ENCODE data around the gene TRAF2.

Gene TRAF2

DNA sequence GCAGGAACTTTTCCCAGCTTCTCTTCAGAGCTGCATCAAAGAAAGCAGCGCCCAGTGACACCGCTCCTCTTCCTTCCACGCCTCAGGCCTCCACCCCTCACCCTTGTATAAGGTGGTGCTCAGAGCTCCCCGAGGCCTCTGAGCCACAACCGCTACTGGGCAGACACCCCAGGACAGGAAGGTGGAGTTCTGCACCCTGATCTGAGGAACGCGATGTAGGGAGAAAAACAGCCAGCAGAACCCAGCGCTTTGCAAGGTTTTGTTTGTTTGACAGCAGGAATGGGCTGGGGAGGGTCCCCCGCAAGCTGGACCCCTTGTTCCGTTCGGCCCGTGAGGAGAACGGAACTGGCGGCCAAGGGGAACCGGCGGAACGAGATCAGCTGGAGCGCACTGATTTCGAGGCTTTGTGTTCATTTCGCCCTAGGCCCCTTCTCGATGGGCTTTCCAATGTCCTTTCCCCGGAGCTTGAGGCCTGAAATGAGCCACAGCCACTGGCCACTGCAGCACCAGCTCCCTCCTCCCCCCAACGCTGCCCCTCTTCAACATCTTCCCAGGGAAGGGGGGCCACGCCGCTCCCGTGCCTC is 24.4 kb upstream of the TRAF2 start:
- no peak overlapping the region for H3K27ac ChIP-seq (replicated peaks)
- H3K4me3 ChIP-seq (replicated peaks; ENCODE audit: insufficient read depth, low read length): no peak overlapping the region
- TF ChIP-seq, protein P1, sequence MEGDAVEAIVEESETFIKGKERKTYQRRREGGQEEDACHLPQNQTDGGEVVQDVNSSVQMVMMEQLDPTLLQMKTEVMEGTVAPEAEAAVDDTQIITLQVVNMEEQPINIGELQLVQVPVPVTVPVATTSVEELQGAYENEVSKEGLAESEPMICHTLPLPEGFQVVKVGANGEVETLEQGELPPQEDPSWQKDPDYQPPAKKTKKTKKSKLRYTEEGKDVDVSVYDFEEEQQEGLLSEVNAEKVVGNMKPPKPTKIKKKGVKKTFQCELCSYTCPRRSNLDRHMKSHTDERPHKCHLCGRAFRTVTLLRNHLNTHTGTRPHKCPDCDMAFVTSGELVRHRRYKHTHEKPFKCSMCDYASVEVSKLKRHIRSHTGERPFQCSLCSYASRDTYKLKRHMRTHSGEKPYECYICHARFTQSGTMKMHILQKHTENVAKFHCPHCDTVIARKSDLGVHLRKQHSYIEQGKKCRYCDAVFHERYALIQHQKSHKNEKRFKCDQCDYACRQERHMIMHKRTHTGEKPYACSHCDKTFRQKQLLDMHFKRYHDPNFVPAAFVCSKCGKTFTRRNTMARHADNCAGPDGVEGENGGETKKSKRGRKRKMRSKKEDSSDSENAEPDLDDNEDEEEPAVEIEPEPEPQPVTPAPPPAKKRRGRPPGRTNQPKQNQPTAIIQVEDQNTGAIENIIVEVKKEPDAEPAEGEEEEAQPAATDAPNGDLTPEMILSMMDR (IDR thresholded peaks at IDR 0.05; ENCODE audit: insufficient read depth, low read length): no peak
- TF ChIP-seq, protein P2, sequence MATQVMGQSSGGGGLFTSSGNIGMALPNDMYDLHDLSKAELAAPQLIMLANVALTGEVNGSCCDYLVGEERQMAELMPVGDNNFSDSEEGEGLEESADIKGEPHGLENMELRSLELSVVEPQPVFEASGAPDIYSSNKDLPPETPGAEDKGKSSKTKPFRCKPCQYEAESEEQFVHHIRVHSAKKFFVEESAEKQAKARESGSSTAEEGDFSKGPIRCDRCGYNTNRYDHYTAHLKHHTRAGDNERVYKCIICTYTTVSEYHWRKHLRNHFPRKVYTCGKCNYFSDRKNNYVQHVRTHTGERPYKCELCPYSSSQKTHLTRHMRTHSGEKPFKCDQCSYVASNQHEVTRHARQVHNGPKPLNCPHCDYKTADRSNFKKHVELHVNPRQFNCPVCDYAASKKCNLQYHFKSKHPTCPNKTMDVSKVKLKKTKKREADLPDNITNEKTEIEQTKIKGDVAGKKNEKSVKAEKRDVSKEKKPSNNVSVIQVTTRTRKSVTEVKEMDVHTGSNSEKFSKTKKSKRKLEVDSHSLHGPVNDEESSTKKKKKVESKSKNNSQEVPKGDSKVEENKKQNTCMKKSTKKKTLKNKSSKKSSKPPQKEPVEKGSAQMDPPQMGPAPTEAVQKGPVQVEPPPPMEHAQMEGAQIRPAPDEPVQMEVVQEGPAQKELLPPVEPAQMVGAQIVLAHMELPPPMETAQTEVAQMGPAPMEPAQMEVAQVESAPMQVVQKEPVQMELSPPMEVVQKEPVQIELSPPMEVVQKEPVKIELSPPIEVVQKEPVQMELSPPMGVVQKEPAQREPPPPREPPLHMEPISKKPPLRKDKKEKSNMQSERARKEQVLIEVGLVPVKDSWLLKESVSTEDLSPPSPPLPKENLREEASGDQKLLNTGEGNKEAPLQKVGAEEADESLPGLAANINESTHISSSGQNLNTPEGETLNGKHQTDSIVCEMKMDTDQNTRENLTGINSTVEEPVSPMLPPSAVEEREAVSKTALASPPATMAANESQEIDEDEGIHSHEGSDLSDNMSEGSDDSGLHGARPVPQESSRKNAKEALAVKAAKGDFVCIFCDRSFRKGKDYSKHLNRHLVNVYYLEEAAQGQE (IDR thresholded peaks at IDR 0.05; ENCODE audit: insufficient replicate concordance, low read depth): no peak
- no peak for TF ChIP-seq GABPA (IDR thresholded peaks at IDR 0.05; ENCODE audit: low read depth)
- no peak for TF ChIP-seq SPI1 (IDR thresholded peaks at IDR 0.05; ENCODE audit: borderline replicate concordance, low read depth)
- TF ChIP-seq POLR2AphosphoS5 (IDR thresholded peaks at IDR 0.05; ENCODE audit: low read depth): no peak
- no peak for DNase-seq (ENCODE audit: low read depth in 1 of 2, low spot score in 1 of 2)
- H3K27me3 ChIP-seq (ENCODE audit: insufficient read depth, poor library complexity, severe bottlenecking): no peaks in the 10 kb centered on the region

DNA sequence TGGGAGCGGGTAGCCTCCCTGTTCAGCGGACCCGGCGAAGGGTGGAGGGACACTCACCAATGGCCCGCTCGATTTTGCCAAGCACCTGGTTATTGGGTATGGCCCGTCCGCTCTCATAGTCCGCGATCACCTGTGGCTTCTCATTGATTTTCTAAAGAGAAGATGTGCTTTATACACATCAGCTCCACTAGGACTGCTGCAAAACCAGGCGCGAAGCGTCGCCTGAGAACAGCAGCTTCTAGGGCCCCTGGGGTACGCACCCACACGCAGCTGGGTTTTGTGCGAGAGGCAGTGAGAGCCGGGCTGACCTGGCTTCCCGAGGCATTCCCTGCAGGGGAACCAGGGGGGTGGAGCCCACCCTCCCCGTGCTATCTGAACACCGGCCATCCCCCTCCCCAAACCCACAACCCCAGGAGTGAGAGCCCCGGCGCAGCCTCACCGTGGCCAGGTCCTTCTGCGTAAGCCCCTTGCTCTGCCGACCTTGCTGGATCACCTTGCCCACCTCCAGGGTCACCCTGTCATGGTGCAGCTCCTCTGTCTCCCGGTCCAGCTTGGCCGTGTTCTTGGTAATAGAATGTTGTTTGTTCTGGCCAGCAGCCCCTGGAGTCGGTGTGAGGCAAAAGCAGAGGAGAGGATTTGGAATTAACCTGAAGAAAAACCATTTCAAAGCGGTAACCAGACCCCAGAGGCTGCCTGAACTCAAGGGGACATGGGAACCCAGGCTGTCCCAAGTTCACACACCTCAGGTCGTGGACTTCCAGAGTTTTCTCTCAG is 23.3 kb upstream of the TRAF2 start:
- Histone ChIP-seq H3K27ac (replicated peaks) (no peak overlapping the region), H3K27me3 (ENCODE audit: insufficient read depth, poor library complexity, severe bottlenecking) (no peaks in the 10 kb centered on the region), H3K4me3 (replicated peaks; ENCODE audit: insufficient read depth, low read length) (no peak overlapping the region)
- DNase-seq (ENCODE audit: low read depth in 1 of 2, low spot score in 1 of 2): no peak
- TF ChIP-seq, protein P1 (IDR thresholded peaks at IDR 0.05; ENCODE audit: insufficient read depth, low read length): no peak
- TF ChIP-seq SPI1 (IDR thresholded peaks at IDR 0.05; ENCODE audit: borderline replicate concordance, low read depth) (no peak), POLR2AphosphoS5 (IDR thresholded peaks at IDR 0.05; ENCODE audit: low read depth) (no peak), GABPA (IDR thresholded peaks at IDR 0.05; ENCODE audit: low read depth) (no peak)
- TF ChIP-seq, protein P2 (IDR thresholded peaks at IDR 0.05; ENCODE audit: insufficient replicate concordance, low read depth): no peak

DNA sequence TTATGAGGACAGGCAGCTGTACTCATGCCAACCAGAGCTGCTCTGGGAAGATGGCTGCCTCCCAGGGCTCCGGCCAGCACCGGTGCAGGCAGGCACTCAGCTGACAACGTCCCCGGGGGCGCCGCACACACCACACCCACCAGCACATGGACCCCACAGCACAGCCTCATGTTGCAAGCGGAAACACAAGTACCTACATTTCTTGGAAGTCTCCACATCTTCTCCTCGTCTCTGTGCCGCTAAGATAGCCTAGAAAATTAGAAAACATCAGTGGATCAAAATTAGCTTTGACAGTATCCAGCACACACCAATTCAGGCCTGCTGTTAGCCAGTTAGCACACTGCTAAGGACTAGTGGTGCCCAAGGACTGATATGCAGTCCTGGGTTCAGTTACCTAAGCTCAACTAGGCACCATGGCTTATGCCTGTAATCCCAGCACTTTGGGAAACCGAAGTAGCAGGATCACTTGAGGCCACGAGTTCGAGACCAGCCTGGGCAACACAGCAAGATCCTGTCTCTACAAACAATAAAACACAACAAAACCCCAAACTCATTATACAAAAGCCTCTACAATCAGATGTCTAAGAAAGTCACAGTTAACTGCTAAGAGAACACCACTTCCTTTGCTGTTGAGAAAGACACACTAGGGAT is 22.6 kb upstream of the TRAF2 start:
- Histone ChIP-seq H3K4me3 (replicated peaks; ENCODE audit: insufficient read depth, low read length) (no peak overlapping the region), H3K27ac (replicated peaks) (no peak overlapping the region), H3K27me3 (ENCODE audit: insufficient read depth, poor library complexity, severe bottlenecking) (no peaks in the 10 kb centered on the region)
- no peak for DNase-seq (ENCODE audit: low read depth in 1 of 2, low spot score in 1 of 2)
- TF ChIP-seq SPI1 (IDR thresholded peaks at IDR 0.05; ENCODE audit: borderline replicate concordance, low read depth) (no peak), POLR2AphosphoS5 (IDR thresholded peaks at IDR 0.05; ENCODE audit: low read depth) (no peak), GABPA (IDR thresholded peaks at IDR 0.05; ENCODE audit: low read depth) (no peak)
- TF ChIP-seq, protein P2 (IDR thresholded peaks at IDR 0.05; ENCODE audit: insufficient replicate concordance, low read depth): no peak
- TF ChIP-seq, protein P1 (IDR thresholded peaks at IDR 0.05; ENCODE audit: insufficient read depth, low read length): no peak
